WERI-Rb-1 (cell line): ENCODE results near the gene NKRF.

Source experiments
- DNase-seq: peaks from one replicate; pipeline ENCODE4 v3.0.0-alpha.2; 2020
- H3K27ac ChIP-seq: fragments of 250-450 bp; sonication (Bioruptor Pico); 2 replicates; pipeline ENCODE4 v1.5.1; 2020; ENCODE audit warnings: mild to moderate bottlenecking, moderate library complexity
- H3K27me3 ChIP-seq: fragments of 250-450 bp; sonication (Bioruptor Pico); 2 replicates; pipeline ENCODE4 v1.5.1; 2021; ENCODE audit warnings: mild to moderate bottlenecking, low read depth, moderate library complexity; ENCODE audit not compliant: insufficient read depth, severe bottlenecking
- H3K36me3 ChIP-seq: fragments of 250-450 bp; sonication (Bioruptor Pico); 2 replicates; pipeline ENCODE4 v1.5.1; 2020; ENCODE audit warnings: mild to moderate bottlenecking, moderate library complexity
- H3K4me3 ChIP-seq: 2 replicates; pipeline ENCODE4 v1.5.1; 2011; ENCODE audit warnings: low read depth, mild to moderate bottlenecking, control low read depth, low read length
- H3K9me3 ChIP-seq: fragments of 250-450 bp; sonication (Bioruptor Pico); 2 replicates; pipeline ENCODE4 v1.5.1; 2021; ENCODE audit warnings: mild to moderate bottlenecking, moderate library complexity; ENCODE audit not compliant: severe bottlenecking
- TF ChIP-seq, protein P1 (sequence below): IDR thresholded peaks from 2 replicates; pipeline ENCODE4 v1.5.1; 2011; ENCODE audit warnings: low read depth, mild to moderate bottlenecking, control low read depth, inconsistent platforms, low read length

NKRF gene

GRCh38 chrX:119606280-119607017, at the start of gene NKRF:
Gene NKRF, minus strand, starts transcription at chrX:119606424.
- peak within 1 kb of the TSS; percentile 74 for H3K4me3 ChIP-seq
- H3K36me3 ChIP-seq: no peaks in the 10 kb centered on the region
- peak; percentile 85 for DNase-seq
- no peaks in the 10 kb centered on the region for H3K9me3 ChIP-seq
- TF ChIP-seq, protein P1, sequence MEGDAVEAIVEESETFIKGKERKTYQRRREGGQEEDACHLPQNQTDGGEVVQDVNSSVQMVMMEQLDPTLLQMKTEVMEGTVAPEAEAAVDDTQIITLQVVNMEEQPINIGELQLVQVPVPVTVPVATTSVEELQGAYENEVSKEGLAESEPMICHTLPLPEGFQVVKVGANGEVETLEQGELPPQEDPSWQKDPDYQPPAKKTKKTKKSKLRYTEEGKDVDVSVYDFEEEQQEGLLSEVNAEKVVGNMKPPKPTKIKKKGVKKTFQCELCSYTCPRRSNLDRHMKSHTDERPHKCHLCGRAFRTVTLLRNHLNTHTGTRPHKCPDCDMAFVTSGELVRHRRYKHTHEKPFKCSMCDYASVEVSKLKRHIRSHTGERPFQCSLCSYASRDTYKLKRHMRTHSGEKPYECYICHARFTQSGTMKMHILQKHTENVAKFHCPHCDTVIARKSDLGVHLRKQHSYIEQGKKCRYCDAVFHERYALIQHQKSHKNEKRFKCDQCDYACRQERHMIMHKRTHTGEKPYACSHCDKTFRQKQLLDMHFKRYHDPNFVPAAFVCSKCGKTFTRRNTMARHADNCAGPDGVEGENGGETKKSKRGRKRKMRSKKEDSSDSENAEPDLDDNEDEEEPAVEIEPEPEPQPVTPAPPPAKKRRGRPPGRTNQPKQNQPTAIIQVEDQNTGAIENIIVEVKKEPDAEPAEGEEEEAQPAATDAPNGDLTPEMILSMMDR: no peak
- peak within 1 kb of the TSS; percentile 68 for H3K27ac ChIP-seq
- peaks cover 20% of the 10 kb centered on the region for H3K27me3 ChIP-seq

DNA sequence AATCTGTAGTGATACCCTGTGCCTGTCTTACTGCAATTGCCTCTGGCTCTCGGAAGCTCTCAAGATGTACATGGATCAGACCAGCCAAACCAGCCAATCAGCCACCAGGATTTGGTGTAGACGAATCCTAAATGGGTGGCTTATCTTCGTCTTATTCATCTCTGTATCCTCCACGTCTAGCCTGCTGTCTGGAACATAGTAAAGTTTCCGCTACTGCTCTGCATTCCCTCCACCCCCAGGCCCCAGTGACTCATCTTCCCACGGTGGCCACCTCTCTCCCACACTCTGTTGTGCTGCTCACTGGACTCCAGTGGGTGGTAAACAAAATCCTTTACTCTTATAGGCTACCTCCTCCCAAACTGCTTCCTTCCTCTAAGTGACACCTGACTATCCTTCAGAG, 48.9 kb upstream of the NKRF start:
- H3K27me3 ChIP-seq: peaks cover 3% of the 10 kb centered on the region
- no peak overlapping the region for H3K27ac ChIP-seq
- DNase-seq: no peak
- H3K36me3 ChIP-seq: no peaks in the 10 kb centered on the region
- H3K9me3 ChIP-seq: no peaks in the 10 kb centered on the region
- H3K4me3 ChIP-seq: no peak overlapping the region
- TF ChIP-seq, protein P1: no peak

GRCh38 chrX:119654112-119654531, 47.9 kb upstream of the NKRF start:
- H3K27ac ChIP-seq: no peak overlapping the region
- H3K27me3 ChIP-seq: peaks cover 3% of the 10 kb centered on the region
- peak; percentile 34 for DNase-seq
- H3K4me3 ChIP-seq: no peak overlapping the region
- H3K36me3 ChIP-seq: no peaks in the 10 kb centered on the region
- no peaks in the 10 kb centered on the region for H3K9me3 ChIP-seq
- TF ChIP-seq, protein P1: peak; percentile 20; the same call in 1 of the 2 replicates

GRCh38 chrX:119648421-119648775, 42.2 kb upstream of the NKRF start:
- no peak for DNase-seq
- no peak overlapping the region for H3K4me3 ChIP-seq
- TF ChIP-seq, protein P1: no peak
- H3K9me3 ChIP-seq: no peaks in the 10 kb centered on the region
- no peak overlapping the region for H3K27ac ChIP-seq
- H3K27me3 ChIP-seq: peaks cover 3% of the 10 kb centered on the region
- no peaks in the 10 kb centered on the region for H3K36me3 ChIP-seq

GRCh38 chrX:119647552-119648420, 41.6 kb upstream of the NKRF start:
- Histone ChIP-seq H3K4me3 (no peak overlapping the region), H3K27me3 (peaks cover 3% of the 10 kb centered on the region), H3K27ac (no peak overlapping the region), H3K36me3 (no peaks in the 10 kb centered on the region), H3K9me3 (no peaks in the 10 kb centered on the region)
- DNase-seq: no peak
- TF ChIP-seq, protein P1: no peak
